OCI-LY7 (cell line): Measurements from ENCODE around the gene NR1I2. TPM values are rescaled to one million over a fixed set of nuclear protein-coding genes. Genes with fewer than 3 reads are reported as not detected.

Source experiments
- BruUV-seq: library from RNA; stranded (reverse); fragments of 400-500 nt; replicated peaks from 2 replicates; lab custom pipeline; 2021; lab: Mats Ljungman, UMichigan
- CTCF ChIA-PET: fragments of 300-600 bp; sonication (Branson Sonifier 250); formaldehyde crosslinking; loops from one replicate; lab custom pipeline; 2022; ENCODE audit warnings: antibody characterized with exemption; ENCODE audit not compliant: unreplicated experiment; lab: Charles Lee
- POLR2A ChIA-PET: fragments of 300-600 bp; sonication (Branson Sonifier 250); formaldehyde crosslinking; loops from one replicate; lab custom pipeline; 2022; ENCODE audit warnings: antibody characterized with exemption; lab: Charles Lee
- DNase-seq: peaks from one replicate; pipeline ENCODE4 v3.0.0-alpha.2; 2015; ENCODE audit warnings: low spot score
- H2AFZ ChIP-seq: fragments of 200-600 bp; sonication (generic), shearing (Covaris generic); 2 replicates; pipeline ENCODE4 v1.6.1; 2014; ENCODE audit warnings: mild to moderate bottlenecking, antibody characterized with exemption, low read length, moderate library complexity
- H3K27ac ChIP-seq: fragments of 200-600 bp; sonication (generic); 2 replicates; pipeline ENCODE4 v1.5.1; 2014; ENCODE audit warnings: mixed run types, low read depth, mild to moderate bottlenecking, moderate library complexity, low read length, inconsistent platforms; ENCODE audit not compliant: poor library complexity, severe bottlenecking
- H3K36me3 ChIP-seq: fragments of 200-600 bp; sonication (generic); 2 replicates; pipeline ENCODE4 v1.6.1; 2014; ENCODE audit warnings: mild to moderate bottlenecking, antibody characterized with exemption, low read length, moderate library complexity, mixed read lengths; ENCODE audit not compliant: insufficient read depth
- H3K4me1 ChIP-seq: fragments of 200-600 bp; sonication (generic); 2 replicates; pipeline ENCODE4 v1.5.1; 2014; ENCODE audit warnings: mild to moderate bottlenecking, low read length; ENCODE audit not compliant: insufficient read depth, poor library complexity, severe bottlenecking
- H3K4me2 ChIP-seq: fragments of 200-600 bp; sonication (generic); 2 replicates; pipeline ENCODE4 v1.6.1; 2014; ENCODE audit warnings: mild to moderate bottlenecking, low read length
- H3K4me3 ChIP-seq: fragments of 200-600 bp; sonication (generic); 2 replicates; pipeline ENCODE4 v1.5.1; 2014; ENCODE audit warnings: mild to moderate bottlenecking, low read depth, low read length; ENCODE audit not compliant: poor library complexity, severe bottlenecking
- H3K79me2 ChIP-seq: fragments of 200-600 bp; sonication (generic); 2 replicates; pipeline ENCODE4 v1.6.1; 2016; ENCODE audit warnings: low read depth, mild to moderate bottlenecking, low read length, moderate library complexity, mixed read lengths; ENCODE audit not compliant: insufficient read depth
- H3K9me2 ChIP-seq: fragments of 200-600 bp; sonication (generic); 2 replicates; pipeline ENCODE4 v1.6.1; 2016; ENCODE audit warnings: mild to moderate bottlenecking, low read length, mixed read lengths; ENCODE audit not compliant: insufficient read depth
- H3K9me3 ChIP-seq: fragments of 200-600 bp; sonication (generic); 2 replicates; pipeline ENCODE4 v1.6.1; 2014; ENCODE audit warnings: mild to moderate bottlenecking, mixed run types, low read length, mixed read lengths
- H4K20me1 ChIP-seq: fragments of 200-600 bp; sonication (generic); 2 replicates; pipeline ENCODE4 v1.6.1; 2014; ENCODE audit warnings: mild to moderate bottlenecking, antibody characterized with exemption, low read length, moderate library complexity, mixed read lengths; ENCODE audit not compliant: insufficient read depth
- EZH2phosphoT487 ChIP-seq: fragments of 200-600 bp; sonication (generic); IDR thresholded peaks from 2 replicates; pipeline ENCODE4 v1.6.1; 2018; ENCODE audit warnings: low read depth, borderline replicate concordance, mild to moderate bottlenecking, mixed run types, antibody characterized with exemption, low read length, moderate library complexity, mixed read lengths
- intact Hi-C: fragments of 100-400 bp; cut with micrococcal nuclease; formaldehyde crosslinking; loops from one replicate; pipeline ENCODE4 v1.10.0; 2022; ENCODE audit not compliant: unreplicated experiment
- total RNA-seq, 2 experiments: library from RNA; depleted of rRNA in 1 of 2; stranded (reverse); fragments of >200 nt in 1 of 2; shearing (Covaris generic) in 1 of 2; gene quantifications; 2 replicates each; pipeline ENCODE4 v1.2.3, GENCODE V29; 2014 to 2022
- TF ChIP-seq, protein P1 (sequence below): fragments of 200-600 bp; sonication (generic); conservative IDR thresholded peaks from 2 replicates; pipeline ENCODE4 v1.5.1; 2014; ENCODE audit warnings: mild to moderate bottlenecking, antibody characterized with exemption, low read length, moderate library complexity, mixed read lengths

Gene NR1I2
- total RNA-seq, 2 experiments from 2014 or later = not detected

DNA sequence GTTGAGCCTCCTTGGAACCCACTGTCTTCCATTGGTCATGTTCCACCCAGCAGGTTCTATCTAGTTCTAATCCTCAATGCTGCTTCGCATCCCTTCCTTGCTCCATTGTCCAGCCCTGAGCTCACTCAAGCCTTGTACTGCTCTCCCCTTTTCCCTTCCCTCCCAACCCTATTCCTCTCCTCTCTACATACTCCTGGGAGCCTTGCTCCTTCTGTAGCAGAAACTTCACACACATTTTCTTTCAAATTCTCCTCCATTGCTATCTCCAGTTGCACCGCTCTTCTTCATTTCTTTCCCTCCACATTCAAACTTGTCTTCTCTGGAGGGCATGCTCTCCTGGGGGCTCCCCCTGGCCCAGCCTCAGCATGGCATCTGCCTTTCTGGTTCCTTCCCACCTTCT, 14.5 kb downstream of the NR1I2 start:
- H3K27ac ChIP-seq = no peak overlapping the region
- H4K20me1 ChIP-seq = no peaks in the 10 kb centered on the region
- ChIA-PET CTCF (no interaction called here), POLR2A (interaction anchor here (0.7 kb wide), 1 partner anchor 431 kb away, joined by 3 read pairs; no protein-coding TSS in a partner anchor)
- no peak overlapping the region for H3K4me3 ChIP-seq
- H2AFZ ChIP-seq = no peak overlapping the region
- DNase-seq = no peak
- H3K36me3 ChIP-seq = no peaks in the 10 kb centered on the region
- H3K9me3 ChIP-seq = no peaks in the 10 kb centered on the region
- intact Hi-C loops = no loop called here
- no peaks in the 10 kb centered on the region for H3K79me2 ChIP-seq
- TF ChIP-seq EZH2phosphoT487 = no peak
- TF ChIP-seq, protein P1, sequence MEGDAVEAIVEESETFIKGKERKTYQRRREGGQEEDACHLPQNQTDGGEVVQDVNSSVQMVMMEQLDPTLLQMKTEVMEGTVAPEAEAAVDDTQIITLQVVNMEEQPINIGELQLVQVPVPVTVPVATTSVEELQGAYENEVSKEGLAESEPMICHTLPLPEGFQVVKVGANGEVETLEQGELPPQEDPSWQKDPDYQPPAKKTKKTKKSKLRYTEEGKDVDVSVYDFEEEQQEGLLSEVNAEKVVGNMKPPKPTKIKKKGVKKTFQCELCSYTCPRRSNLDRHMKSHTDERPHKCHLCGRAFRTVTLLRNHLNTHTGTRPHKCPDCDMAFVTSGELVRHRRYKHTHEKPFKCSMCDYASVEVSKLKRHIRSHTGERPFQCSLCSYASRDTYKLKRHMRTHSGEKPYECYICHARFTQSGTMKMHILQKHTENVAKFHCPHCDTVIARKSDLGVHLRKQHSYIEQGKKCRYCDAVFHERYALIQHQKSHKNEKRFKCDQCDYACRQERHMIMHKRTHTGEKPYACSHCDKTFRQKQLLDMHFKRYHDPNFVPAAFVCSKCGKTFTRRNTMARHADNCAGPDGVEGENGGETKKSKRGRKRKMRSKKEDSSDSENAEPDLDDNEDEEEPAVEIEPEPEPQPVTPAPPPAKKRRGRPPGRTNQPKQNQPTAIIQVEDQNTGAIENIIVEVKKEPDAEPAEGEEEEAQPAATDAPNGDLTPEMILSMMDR = no peak
- BruUV-seq = no TSS peak
- H3K4me2 ChIP-seq = no peak overlapping the region
- no peaks in the 10 kb centered on the region for H3K9me2 ChIP-seq
- no peaks in the 10 kb centered on the region for H3K4me1 ChIP-seq

DNA sequence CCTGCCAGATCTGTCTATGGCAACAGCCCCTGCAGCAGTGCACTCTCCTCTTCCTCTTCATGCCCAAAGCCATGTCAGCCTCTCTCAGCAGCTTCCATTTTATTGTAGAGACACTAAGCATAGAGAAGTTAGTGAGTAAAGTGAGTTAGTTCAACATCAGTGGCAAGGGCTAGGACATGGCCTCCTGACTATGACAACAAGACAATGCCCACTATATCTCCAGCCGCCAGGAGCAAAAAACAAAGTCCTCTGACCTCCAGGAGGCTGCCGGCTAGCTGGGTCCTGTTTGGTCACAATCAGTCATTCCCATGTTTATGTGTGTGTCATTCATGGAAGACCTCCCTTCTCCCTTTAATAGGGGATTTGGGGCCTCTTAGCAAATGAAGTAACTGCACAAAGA, 14.9 kb downstream of the NR1I2 start:
- H3K4me1 ChIP-seq = no peaks in the 10 kb centered on the region
- no peak for DNase-seq
- H3K9me3 ChIP-seq = no peaks in the 10 kb centered on the region
- H3K79me2 ChIP-seq = no peaks in the 10 kb centered on the region
- TF ChIP-seq, protein P1 = no peak
- TF ChIP-seq EZH2phosphoT487 = no peak
- no peak overlapping the region for H3K27ac ChIP-seq
- no peaks in the 10 kb centered on the region for H3K36me3 ChIP-seq
- intact Hi-C loops = no loop called here
- H3K4me3 ChIP-seq = no peak overlapping the region
- CTCF ChIA-PET = no interaction called here
- no peaks in the 10 kb centered on the region for H4K20me1 ChIP-seq
- H3K9me2 ChIP-seq = no peaks in the 10 kb centered on the region
- no TSS peak for BruUV-seq
- H3K4me2 ChIP-seq = no peak overlapping the region
- POLR2A ChIA-PET = interaction anchor here (0.7 kb wide), 1 partner anchor 431 kb away, joined by 3 read pairs; no protein-coding TSS in a partner anchor
- H2AFZ ChIP-seq = no peak overlapping the region

DNA sequence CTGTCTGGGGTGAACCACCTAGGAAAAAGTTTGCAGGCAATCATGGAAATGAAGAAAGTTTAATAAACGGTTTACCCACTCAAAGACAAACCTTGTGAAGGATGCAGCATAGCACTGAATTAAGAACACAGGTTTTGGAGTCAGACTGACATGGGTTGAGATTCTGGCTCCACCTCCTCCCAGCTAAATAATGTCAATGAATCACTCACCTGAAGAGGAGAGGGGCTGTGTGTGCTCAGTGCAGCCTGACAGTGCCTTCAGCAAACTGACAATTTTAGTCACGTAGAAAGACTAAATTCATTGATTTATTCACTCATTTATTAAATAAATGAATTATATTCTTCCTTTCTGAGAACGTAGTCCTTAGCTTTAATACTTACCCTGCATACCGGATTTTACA, 18.9 kb downstream of the NR1I2 start:
- H3K79me2 ChIP-seq = no peaks in the 10 kb centered on the region
- TF ChIP-seq EZH2phosphoT487 = no peak
- TF ChIP-seq, protein P1 = no peak

More for the DNA sequence above, 18.9 kb downstream of the NR1I2 start:
- POLR2A ChIA-PET = no interaction called here
- Histone ChIP-seq H3K9me3 (no peaks in the 10 kb centered on the region), H3K4me1 (no peaks in the 10 kb centered on the region), H3K4me3 (no peak overlapping the region), H3K4me2 (no peak overlapping the region), H2AFZ (no peak overlapping the region), H4K20me1 (no peaks in the 10 kb centered on the region), H3K36me3 (no peaks in the 10 kb centered on the region), H3K9me2 (no peaks in the 10 kb centered on the region), H3K27ac (no peak overlapping the region)
- intact Hi-C loops = no loop called here
- CTCF ChIA-PET = no interaction called here
- DNase-seq = no peak
- BruUV-seq = no TSS peak
